Common myeloid progenitor, CD34-positive (primary cell): ENCODE data around the gene SGCG.

Experiments
- CTCF ChIA-PET: fragments of 350-600 bp; sonication (Branson Sonifier 250); formaldehyde crosslinking; loops from one replicate; lab custom pipeline; 2021; ENCODE audit warnings: antibody characterized with exemption; lab: Charles Lee
- POLR2A ChIA-PET: fragments of 350-600 bp; sonication (Branson Sonifier 250); formaldehyde crosslinking; loops from one replicate; lab custom pipeline; 2021; ENCODE audit warnings: antibody characterized with exemption; lab: Charles Lee
- DNase-seq, 3 donors: peaks; one replicate each; pipeline versions ENCODE4 v3.0.0 to v3.0.0-alpha.2; 2013
- H3K27ac ChIP-seq, 2 experiments: 1 replicate in 1 of 2; 2 replicates in 1 of 2; pipeline ENCODE4 v1.7.0; 2013; ENCODE audit warnings: inconsistent platforms in 2 of 2, low read length in 2 of 2, mild to moderate bottlenecking in 2 of 2, low read depth in 1 of 2, moderate library complexity in 1 of 2; ENCODE audit not compliant: severe bottlenecking in 2 of 2, insufficient read depth in 1 of 2, poor library complexity in 1 of 2
- H3K27me3 ChIP-seq, 5 experiments: replicated peaks in 2 of 5; 1 replicate in 3 of 5; 2 replicates in 2 of 5; pipeline versions ENCODE4 v1.6.1 to v1.7.0; 2013; ENCODE audit warnings: low read length in 4 of 5, mild to moderate bottlenecking in 2 of 5, moderate library complexity in 2 of 5, inconsistent platforms in 1 of 5; ENCODE audit not compliant: insufficient read depth in 5 of 5, control insufficient read depth in 4 of 5
- H3K36me3 ChIP-seq, 4 experiments: 1 replicate in 2 of 4; 2 replicates in 2 of 4; pipeline versions ENCODE4 v1.6.1 to v1.7.0; 2013; ENCODE audit warnings: low read length in 3 of 4, control low read depth in 1 of 4, mild to moderate bottlenecking in 1 of 4; ENCODE audit not compliant: control insufficient read depth in 4 of 4, insufficient read depth in 4 of 4
- H3K4me1 ChIP-seq, 4 experiments: 1 replicate in 3 of 4; 2 replicates in 1 of 4; pipeline versions ENCODE4 v1.6.1 to v1.7.1; 2013; ENCODE audit warnings: low read length in 3 of 4, mild to moderate bottlenecking in 3 of 4, control low read depth in 1 of 4, inconsistent platforms in 1 of 4, moderate library complexity in 1 of 4; ENCODE audit not compliant: control insufficient read depth in 4 of 4, insufficient read depth in 4 of 4; ENCODE audit errors: control extremely low read depth in 1 of 4
- H3K4me3 ChIP-seq, 7 experiments: 1 replicate in 4 of 7; 2 replicates in 3 of 7; pipeline versions ENCODE4 v1.5.1 to v1.7.0; 2013; ENCODE audit warnings: mild to moderate bottlenecking in 7 of 7, low read length in 6 of 7, moderate library complexity in 6 of 7, inconsistent platforms in 2 of 7, low read depth in 2 of 7, control low read depth in 1 of 7; ENCODE audit not compliant: insufficient read depth in 4 of 7, control insufficient read depth in 1 of 7; ENCODE audit errors: extremely low read depth in 1 of 7
- H3K9me3 ChIP-seq, 5 experiments: 1 replicate in 4 of 5; 2 replicates in 1 of 5; pipeline versions ENCODE4 v1.6.1 to v1.7.1; 2013; ENCODE audit warnings: low read length in 4 of 5, mild to moderate bottlenecking in 2 of 5, inconsistent platforms in 1 of 5, low read depth in 1 of 5, moderate library complexity in 1 of 5; ENCODE audit not compliant: control insufficient read depth in 4 of 5, insufficient read depth in 2 of 5; ENCODE audit errors: control extremely low read depth in 1 of 5
- WGBS: methylation state at CpG from one replicate; pipeline ENCODE4 v1.1.5; 2013; ENCODE audit not compliant: insufficient coverage; 5-methylcytosine and 5-hydroxymethylcytosine counted together

The SGCG gene

GRCh38 chr13:23254506-23254905 lies 73.7 kb downstream of the SGCG start:
- DNase-seq: no peak
- H3K36me3 ChIP-seq: no peaks in the 10 kb centered on the region
- H3K4me1 ChIP-seq: no peaks in the 10 kb centered on the region
- POLR2A ChIA-PET: no interaction called here
- peaks cover 0 to 2% (median 0%) of the 10 kb centered on the region in 5 experiments for H3K9me3 ChIP-seq
- no peak overlapping the region for H3K27ac ChIP-seq
- WGBS: 98% methylated on average over 4 of the region's 4 CpGs
- CTCF ChIA-PET: no interaction called here
- H3K27me3 ChIP-seq: no peaks in the 10 kb centered on the region
- H3K4me3 ChIP-seq: no peak overlapping the region

GRCh38 chr13:23267571-23267970 lies 86.8 kb downstream of the SGCG start:
- H3K36me3 ChIP-seq: no peaks in the 10 kb centered on the region
- H3K4me3 ChIP-seq: no peak overlapping the region
- CTCF ChIA-PET: no interaction called here
- H3K9me3 ChIP-seq: no peaks in the 10 kb centered on the region
- H3K27me3 ChIP-seq: peaks cover 0 to 2% (median 0%) of the 10 kb centered on the region in 5 experiments
- H3K4me1 ChIP-seq: no peaks in the 10 kb centered on the region
- no peak for DNase-seq
- POLR2A ChIA-PET: no interaction called here
- H3K27ac ChIP-seq: no peak overlapping the region
- 90% methylated on average over 2 of the region's 4 CpGs for WGBS

GRCh38 chr13:23268441-23268840 lies 87.7 kb downstream of the SGCG start:
- H3K4me1 ChIP-seq: no peaks in the 10 kb centered on the region
- H3K27ac ChIP-seq: no peak overlapping the region
- DNase-seq: no peak
- POLR2A ChIA-PET: no interaction called here
- H3K27me3 ChIP-seq: peaks cover 0 to 2% (median 0%) of the 10 kb centered on the region in 5 experiments
- CTCF ChIA-PET: no interaction called here
- H3K36me3 ChIP-seq: no peaks in the 10 kb centered on the region
- WGBS: 100% methylated on average over 1 of the region's 1 CpG
- H3K4me3 ChIP-seq: no peak overlapping the region
- no peaks in the 10 kb centered on the region for H3K9me3 ChIP-seq

GRCh38 chr13:23271331-23271730 lies 90.6 kb downstream of the SGCG start:
- H3K27ac ChIP-seq: no peak overlapping the region
- H3K4me3 ChIP-seq: no peak overlapping the region
- ChIA-PET POLR2A (no interaction called here), CTCF (no interaction called here)
- DNase-seq: no peak
- H3K4me1 ChIP-seq: no peaks in the 10 kb centered on the region
- H3K9me3 ChIP-seq: no peaks in the 10 kb centered on the region
- H3K27me3 ChIP-seq: peaks cover 0 to 2% (median 0%) of the 10 kb centered on the region in 5 experiments
- no peaks in the 10 kb centered on the region for H3K36me3 ChIP-seq
- WGBS: 100% methylated on average over 2 of the region's 3 CpGs

- H3K4me1 ChIP-seq: no peaks in the 10 kb centered on the region
- no peaks in the 10 kb centered on the region for H3K27me3 ChIP-seq
- H3K36me3 ChIP-seq: no peaks in the 10 kb centered on the region
- ChIA-PET POLR2A (no interaction called here), CTCF (no interaction called here)
- no peak for DNase-seq
- H3K9me3 ChIP-seq: no peaks in the 10 kb centered on the region
- no peak overlapping the region for H3K4me3 ChIP-seq
- WGBS: 100% methylated on average over 1 of the region's 3 CpGs
- H3K27ac ChIP-seq: no peak overlapping the region
These were observed 92.7 kb downstream of the SGCG start for GRCh38 chr13:23273498-23273897.

GRCh38 chr13:23279321-23279720 lies 98.5 kb downstream of the SGCG start:
- 43% methylated on average over 1 of the region's 5 CpGs for WGBS
- no peaks in the 10 kb centered on the region for H3K36me3 ChIP-seq

GRCh38 chr13:23288564-23288963 lies 107.8 kb downstream of the SGCG start:
- H3K27me3 ChIP-seq: no peaks in the 10 kb centered on the region
- ChIA-PET POLR2A (no interaction called here), CTCF (no interaction called here)
- H3K36me3 ChIP-seq: no peaks in the 10 kb centered on the region
- no peaks in the 10 kb centered on the region for H3K4me1 ChIP-seq
- H3K27ac ChIP-seq: no peak overlapping the region
- 100% methylated on average over 1 of the region's 1 CpG for WGBS
- H3K9me3 ChIP-seq: no peaks in the 10 kb centered on the region
- no peak for DNase-seq
- no peak overlapping the region for H3K4me3 ChIP-seq

More at GRCh38 chr13:23279321-23279720, 98.5 kb downstream of the SGCG start:
- Histone ChIP-seq H3K9me3 (peaks cover 0 to 3% (median 0%) of the 10 kb centered on the region in 5 experiments), H3K27ac (no peak overlapping the region), H3K27me3 (no peaks in the 10 kb centered on the region), H3K4me1 (no peaks in the 10 kb centered on the region), H3K4me3 (no peak overlapping the region)
- POLR2A ChIA-PET: no interaction called here
- CTCF ChIA-PET: no interaction called here
- peak in 1 of 3 donors; percentile 34 for DNase-seq
